GM12801 (cell line): ENCODE data around the gene GALNT7.

Experiments
- CTCF ChIP-seq: IDR thresholded peaks from one replicate; pipeline ENCODE4 v1.5.1; 2011; ENCODE audit warnings: control low read depth; ENCODE audit not compliant: insufficient read length; ENCODE audit errors: extremely low read depth

Gene GALNT7

GRCh38 chr4:173213296-173213695 is 44.7 kb downstream of the GALNT7 start:
- no peak for TF ChIP-seq CTCF

- TF ChIP-seq CTCF: no peak
Observed at GRCh38 chr4:173214231-173214630, 45.6 kb downstream of the GALNT7 start.

GRCh38 chr4:173214661-173215060 is 46.0 kb downstream of the GALNT7 start:
- TF ChIP-seq CTCF: no peak

GRCh38 chr4:173217075-173217474 is 48.5 kb downstream of the GALNT7 start:
- TF ChIP-seq CTCF: no peak

GRCh38 chr4:173217727-173218126 is 49.1 kb downstream of the GALNT7 start:
- TF ChIP-seq CTCF: no peak

GRCh38 chr4:173218411-173219125 is 50.0 kb downstream of the GALNT7 start:
- TF ChIP-seq CTCF: no peak

- TF ChIP-seq CTCF: no peak
Observed at GRCh38 chr4:173223743-173224142, 55.1 kb downstream of the GALNT7 start.
